22Rv1 (cell line): ENCODE measurements around the gene SQSTM1.

Source experiments
- CTCF ChIP-seq: fragments of 450-650 bp; IDR thresholded peaks from 2 replicates; pipeline ENCODE4 v1.5.1; 2017; ENCODE audit warnings: mild to moderate bottlenecking
- ZFX ChIP-seq: fragments of 450-650 bp; IDR thresholded peaks from 2 replicates; pipeline ENCODE4 v1.6.1; 2017; ENCODE audit warnings: antibody characterized with exemption, borderline replicate concordance

GRCh38 chr5:179777456-179777855 lies 43.2 kb upstream of the SQSTM1 start:
- TF ChIP-seq CTCF = no peak
- no peak for TF ChIP-seq ZFX
